ENCODE measurements around the gene ADD3.

The ADD3 gene

DNA sequence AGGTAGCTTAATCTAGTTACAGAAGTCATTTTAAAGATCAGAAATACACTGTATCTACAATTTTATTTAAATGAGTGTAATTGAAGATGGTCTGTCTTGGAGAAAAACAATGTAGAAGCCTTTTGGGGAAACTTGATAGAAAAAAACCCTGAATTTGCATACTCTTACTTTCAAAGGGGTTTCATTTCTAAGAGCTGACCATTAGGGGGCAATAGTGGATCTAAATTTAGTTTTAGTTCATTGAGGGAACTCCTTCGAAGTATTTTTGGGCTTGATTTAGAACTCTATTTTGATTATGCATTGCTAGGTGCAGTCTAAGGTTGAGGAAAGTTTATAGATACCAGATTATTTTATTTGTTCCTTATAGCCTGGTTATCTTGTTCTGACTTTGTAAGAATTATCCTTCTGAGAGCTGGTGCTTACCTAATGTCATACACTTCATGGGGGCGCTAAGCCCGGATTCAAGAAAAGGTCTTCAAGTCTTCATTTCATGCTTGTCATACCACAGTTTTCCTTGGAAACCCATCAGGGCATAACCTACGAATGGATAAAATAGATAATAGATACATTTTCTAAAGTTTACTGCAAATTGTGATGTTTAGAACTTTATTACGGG lies 130.5 kb downstream of the ADD3 start:
- Histone ChIP-seq H3K9me3 (ENCODE audit: control insufficient read depth, insufficient read depth, low read depth, low read length) (no peaks in the 10 kb centered on the region), H3K36me3 (ENCODE audit: control insufficient read depth in 2 of 2, insufficient read depth in 1 of 2, low read length in 2 of 2) (peaks cover 7 to 9% of the 10 kb centered on the region in 2 experiments), H3K4me3 (ENCODE audit: low read depth, low read length) (no peak overlapping the region), H3K4me1 (ENCODE audit: control insufficient read depth, insufficient read depth, low read length) (no peaks in the 10 kb centered on the region), H3K27ac (ENCODE audit: extremely low read depth, low read depth, low read length) (no peak overlapping the region)
- POLR2A ChIA-PET = interaction anchor here (0.6 to 1.1 kb wide), 2 partner anchors 70 to 167 kb away, joined by 3 to 6 read pairs; partner anchors contain the start of gene SMNDC1
- CTCF ChIA-PET = interaction anchor here (0.6 to 7.8 kb wide), 54 partner anchors 9 to 472 kb away, joined by 3 to 119 read pairs (median 4); partner anchors contain the start of genes MXI1 and SMNDC1
- no peak for TF ChIP-seq ZNF621 (tag by site-specific recombination; IDR thresholded peaks at IDR 0.05)
- TF ChIP-seq, protein P1, sequence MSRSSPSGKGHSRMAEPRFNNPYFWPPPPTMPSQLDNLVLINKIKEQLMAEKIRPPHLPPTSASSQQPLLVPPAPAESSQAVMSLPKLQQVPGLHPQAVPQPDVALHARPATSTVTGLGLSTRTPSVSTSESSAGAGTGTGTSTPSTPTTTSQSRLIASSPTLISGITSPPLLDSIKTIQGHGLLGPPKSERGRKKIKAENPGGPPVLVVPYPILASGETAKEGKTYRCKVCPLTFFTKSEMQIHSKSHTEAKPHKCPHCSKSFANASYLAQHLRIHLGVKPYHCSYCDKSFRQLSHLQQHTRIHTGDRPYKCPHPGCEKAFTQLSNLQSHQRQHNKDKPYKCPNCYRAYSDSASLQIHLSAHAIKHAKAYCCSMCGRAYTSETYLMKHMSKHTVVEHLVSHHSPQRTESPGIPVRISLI (tag by site-specific recombination; IDR thresholded peaks at IDR 0.05) = 0 out of 2 replicates have a peak, but pooled peaks have one; percentile 22
- no peak for TF ChIP-seq ZNF140 (tag by site-specific recombination; IDR thresholded peaks at IDR 0.05)
- peak; percentile 83 for TF ChIP-seq ZNF654 (tag by site-specific recombination; IDR thresholded peaks at IDR 0.05; ENCODE audit: low read depth)
- peak; percentile 10; the same call in 1 of the 2 replicates for TF ChIP-seq CTCF (tag by site-specific recombination; IDR thresholded peaks at IDR 0.05)
- TF ChIP-seq PRDM1 (tag by site-specific recombination; IDR thresholded peaks at IDR 0.05) = peak; percentile 62

- H3K9me3 ChIP-seq (ENCODE audit: control insufficient read depth, insufficient read depth, low read depth, low read length) = no peaks in the 10 kb centered on the region
- H3K27ac ChIP-seq (ENCODE audit: extremely low read depth, low read depth, low read length) = no peak overlapping the region
- CTCF ChIA-PET = interaction anchor here (0.6 to 7.8 kb wide), 7 partner anchors 55 to 1019 kb away, joined by 3 to 119 read pairs (median 3); no protein-coding TSS in a partner anchor
- H3K4me3 ChIP-seq (ENCODE audit: low read depth, low read length) = no peak overlapping the region
- TF ChIP-seq ZNF544 (tag by site-specific recombination; IDR thresholded peaks at IDR 0.05) (no peak), ZNF610 (tag by site-specific recombination; IDR thresholded peaks at IDR 0.05; ENCODE audit: borderline replicate concordance) (no peak), ZNF488 (tag by site-specific recombination; IDR thresholded peaks at IDR 0.05) (no peak), TRIM28 (IDR thresholded peaks at IDR 0.05; ENCODE audit: borderline replicate concordance, low read length) (no peak), YY1 (tag by site-specific recombination; IDR thresholded peaks at IDR 0.05) (no peak)
- no peaks in the 10 kb centered on the region for H3K4me1 ChIP-seq (ENCODE audit: control insufficient read depth, insufficient read depth, low read length)
- POLR2A ChIA-PET = interaction anchor here (0.6 to 0.8 kb wide), 2 partner anchors 70 to 605 kb away, joined by 3 read pairs; no protein-coding TSS in a partner anchor
- H3K36me3 ChIP-seq (ENCODE audit: control insufficient read depth in 2 of 2, insufficient read depth in 1 of 2, low read length in 2 of 2) = no peaks in the 10 kb centered on the region; a peak in 1 of 3 replicates
These were observed 133.4 kb downstream of the ADD3 start for GRCh38 chr10:110141185-110141584.

DNA sequence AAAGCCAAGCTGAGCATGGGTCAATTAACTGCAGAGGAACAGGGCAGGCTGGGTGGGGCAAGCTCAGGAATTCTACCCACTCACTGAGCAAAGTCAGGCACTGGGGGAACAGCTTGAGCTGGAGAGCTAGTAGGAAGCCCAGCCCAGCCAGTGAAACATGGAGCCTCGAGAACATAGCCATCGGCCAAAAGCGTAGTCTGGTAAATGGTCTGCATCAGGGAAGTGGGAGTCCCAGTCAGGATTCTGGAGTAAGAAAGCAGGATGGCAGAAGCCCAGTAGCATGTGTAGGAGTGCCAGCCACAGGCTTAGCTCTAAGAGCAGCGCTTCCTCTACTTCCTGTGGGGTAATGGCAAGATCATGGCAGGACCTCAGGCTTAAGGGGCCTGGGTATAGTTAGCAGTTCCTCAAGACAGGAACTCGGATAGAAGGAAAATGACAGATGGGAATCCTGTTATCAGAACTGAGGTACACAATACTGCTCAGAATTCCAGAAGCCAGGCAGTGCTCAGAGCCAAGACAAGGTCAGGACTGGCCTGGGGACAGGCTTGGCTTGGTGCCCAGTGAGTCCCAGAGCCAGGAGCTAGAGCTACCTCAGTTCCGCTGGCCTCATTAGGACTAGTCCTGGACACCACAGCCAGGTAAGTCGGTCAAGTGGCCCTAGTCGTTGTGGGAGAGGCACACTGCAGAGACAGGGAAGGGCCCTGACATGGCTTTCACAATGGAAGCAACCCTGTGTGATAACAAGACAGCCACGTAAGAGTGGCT lies 134.3 kb downstream of the ADD3 start:
- Histone ChIP-seq H3K9me3 (ENCODE audit: control insufficient read depth, insufficient read depth, low read depth, low read length) (no peaks in the 10 kb centered on the region), H3K27ac (ENCODE audit: extremely low read depth, low read depth, low read length) (no peak overlapping the region), H3K36me3 (ENCODE audit: control insufficient read depth in 2 of 2, insufficient read depth in 1 of 2, low read length in 2 of 2) (no peaks in the 10 kb centered on the region), H3K4me3 (ENCODE audit: low read depth, low read length) (no peak overlapping the region), H3K4me1 (ENCODE audit: control insufficient read depth, insufficient read depth, low read length) (no peaks in the 10 kb centered on the region)
- POLR2A ChIA-PET = interaction anchor here (0.7 kb wide), 1 partner anchor 141 kb away, joined by 3 read pairs; no protein-coding TSS in a partner anchor
- CTCF ChIA-PET = interaction anchor here (0.6 to 7.8 kb wide), 5 partner anchors 71 to 1018 kb away, joined by 3 to 119 read pairs (median 4); no protein-coding TSS in a partner anchor
- TF ChIP-seq, protein P2, sequence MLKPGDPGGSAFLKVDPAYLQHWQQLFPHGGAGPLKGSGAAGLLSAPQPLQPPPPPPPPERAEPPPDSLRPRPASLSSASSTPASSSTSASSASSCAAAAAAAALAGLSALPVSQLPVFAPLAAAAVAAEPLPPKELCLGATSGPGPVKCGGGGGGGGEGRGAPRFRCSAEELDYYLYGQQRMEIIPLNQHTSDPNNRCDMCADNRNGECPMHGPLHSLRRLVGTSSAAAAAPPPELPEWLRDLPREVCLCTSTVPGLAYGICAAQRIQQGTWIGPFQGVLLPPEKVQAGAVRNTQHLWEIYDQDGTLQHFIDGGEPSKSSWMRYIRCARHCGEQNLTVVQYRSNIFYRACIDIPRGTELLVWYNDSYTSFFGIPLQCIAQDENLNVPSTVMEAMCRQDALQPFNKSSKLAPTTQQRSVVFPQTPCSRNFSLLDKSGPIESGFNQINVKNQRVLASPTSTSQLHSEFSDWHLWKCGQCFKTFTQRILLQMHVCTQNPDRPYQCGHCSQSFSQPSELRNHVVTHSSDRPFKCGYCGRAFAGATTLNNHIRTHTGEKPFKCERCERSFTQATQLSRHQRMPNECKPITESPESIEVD (tag by site-specific recombination; IDR thresholded peaks at IDR 0.05) = no peak
- no peak for TF ChIP-seq ZNF24 (tag by site-specific recombination; IDR thresholded peaks at IDR 0.05)
- TF ChIP-seq, protein P3, sequence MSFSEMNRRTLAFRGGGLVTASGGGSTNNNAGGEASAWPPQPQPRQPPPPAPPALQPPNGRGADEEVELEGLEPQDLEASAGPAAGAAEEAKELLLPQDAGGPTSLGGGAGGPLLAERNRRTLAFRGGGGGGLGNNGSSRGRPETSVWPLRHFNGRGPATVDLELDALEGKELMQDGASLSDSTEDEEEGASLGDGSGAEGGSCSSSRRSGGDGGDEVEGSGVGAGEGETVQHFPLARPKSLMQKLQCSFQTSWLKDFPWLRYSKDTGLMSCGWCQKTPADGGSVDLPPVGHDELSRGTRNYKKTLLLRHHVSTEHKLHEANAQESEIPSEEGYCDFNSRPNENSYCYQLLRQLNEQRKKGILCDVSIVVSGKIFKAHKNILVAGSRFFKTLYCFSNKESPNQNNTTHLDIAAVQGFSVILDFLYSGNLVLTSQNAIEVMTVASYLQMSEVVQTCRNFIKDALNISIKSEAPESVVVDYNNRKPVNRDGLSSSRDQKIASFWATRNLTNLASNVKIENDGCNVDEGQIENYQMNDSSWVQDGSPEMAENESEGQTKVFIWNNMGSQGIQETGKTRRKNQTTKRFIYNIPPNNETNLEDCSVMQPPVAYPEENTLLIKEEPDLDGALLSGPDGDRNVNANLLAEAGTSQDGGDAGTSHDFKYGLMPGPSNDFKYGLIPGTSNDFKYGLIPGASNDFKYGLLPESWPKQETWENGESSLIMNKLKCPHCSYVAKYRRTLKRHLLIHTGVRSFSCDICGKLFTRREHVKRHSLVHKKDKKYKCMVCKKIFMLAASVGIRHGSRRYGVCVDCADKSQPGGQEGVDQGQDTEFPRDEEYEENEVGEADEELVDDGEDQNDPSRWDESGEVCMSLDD (tag by site-specific recombination; IDR thresholded peaks at IDR 0.05) = no peak
- TF ChIP-seq PRDM1 (tag by site-specific recombination; IDR thresholded peaks at IDR 0.05) = no peak
- no peak for TF ChIP-seq ZNF132 (tag by site-specific recombination; IDR thresholded peaks at IDR 0.05; ENCODE audit: borderline replicate concordance)
- no peak for TF ChIP-seq BCL6B (tag by site-specific recombination; IDR thresholded peaks at IDR 0.05)
- TF ChIP-seq REPIN1 (tag by site-specific recombination; IDR thresholded peaks at IDR 0.05; ENCODE audit: low read depth) = no peak

Data from HEK293 (cell line).